Keratinocyte (primary cell): Measurements from ENCODE around the gene TMEM132A. TPM values are rescaled to one million over a fixed set of nuclear protein-coding genes. Genes with fewer than 3 reads are reported as not detected.

Source experiments
- DNase-seq: peaks from one replicate; pipeline ENCODE4 v3.0.0-alpha.2; 2011; ENCODE audit warnings: low read depth, missing footprints, low spot score
- FAIRE-seq: peaks from 2 replicates; lab custom pipeline; 2011; peaks lifted over from hg19 to GRCh38; lab: Jason Lieb, UNC
- H2AFZ ChIP-seq: 2 replicates; pipeline ENCODE4 v1.6.0; 2012; ENCODE audit warnings: low read length, control low read depth, inconsistent platforms; ENCODE audit not compliant: control insufficient read depth
- H3K27ac ChIP-seq: 2 replicates; pipeline ENCODE4 v1.5.1; 2011; ENCODE audit warnings: low read length; ENCODE audit not compliant: control insufficient read depth, insufficient read depth
- H3K27me3 ChIP-seq: 3 replicates; pipeline ENCODE4 v1.6.0; 2011; ENCODE audit warnings: low read length; ENCODE audit not compliant: control insufficient read depth, insufficient read depth; ENCODE audit errors: extremely low read depth
- H3K36me3 ChIP-seq, 2 experiments: 2 replicates in 1 of 2; 3 replicates in 1 of 2; pipeline ENCODE4 v1.5.1; 2011; ENCODE audit warnings: low read length in 2 of 2, mild to moderate bottlenecking in 1 of 2; ENCODE audit not compliant: control insufficient read depth in 2 of 2, insufficient read depth in 2 of 2; ENCODE audit errors: extremely low read depth in 1 of 2
- H3K4me1 ChIP-seq: 3 replicates; pipeline ENCODE4 v1.5.1; 2011; ENCODE audit warnings: low read length; ENCODE audit not compliant: control insufficient read depth, insufficient read depth; ENCODE audit errors: extremely low read depth
- H3K4me2 ChIP-seq: 3 replicates; pipeline ENCODE4 v1.6.0; 2011; ENCODE audit warnings: low read depth, low read length; ENCODE audit not compliant: control insufficient read depth, insufficient read depth; ENCODE audit errors: extremely low read depth
- H3K4me3 ChIP-seq, 3 experiments: fragments of 200-600 bp in 1 of 3; sonication (generic) in 1 of 3; 2 replicates in 2 of 3; 3 replicates in 1 of 3; pipeline ENCODE4 v1.5.1; 2011 to 2016; ENCODE audit warnings: low read length in 3 of 3, mild to moderate bottlenecking in 3 of 3, control low read depth in 2 of 3, inconsistent platforms in 1 of 3, low read depth in 1 of 3, mixed read lengths in 1 of 3, mixed run types in 1 of 3, moderate library complexity in 1 of 3; ENCODE audit not compliant: control insufficient read depth in 2 of 3, insufficient read depth in 2 of 3; ENCODE audit errors: extremely low read depth in 1 of 3
- H3K79me2 ChIP-seq: 2 replicates; pipeline ENCODE4 v1.6.0; 2012; ENCODE audit warnings: low read length; ENCODE audit not compliant: control insufficient read depth, insufficient read depth
- H3K9ac ChIP-seq: 3 replicates; pipeline ENCODE4 v1.6.0; 2011; ENCODE audit warnings: low read length; ENCODE audit not compliant: control insufficient read depth, insufficient read depth; ENCODE audit errors: extremely low read depth
- H3K9me1 ChIP-seq: 3 replicates; pipeline ENCODE4 v1.6.0; 2011; ENCODE audit warnings: low read length; ENCODE audit not compliant: control insufficient read depth, insufficient read depth; ENCODE audit errors: extremely low read depth
- H3K9me3 ChIP-seq: 2 replicates; pipeline ENCODE4 v1.5.1; 2012; ENCODE audit warnings: low read depth, low read length; ENCODE audit not compliant: control insufficient read depth
- H4K20me1 ChIP-seq: 3 replicates; pipeline ENCODE4 v1.6.0; 2011; ENCODE audit warnings: low read length; ENCODE audit not compliant: control insufficient read depth, insufficient read depth; ENCODE audit errors: extremely low read depth
- EZH2 ChIP-seq: IDR thresholded peaks from one replicate; pipeline ENCODE4 v1.6.1; 2012; ENCODE audit warnings: inconsistent platforms, mild to moderate bottlenecking, low read length, moderate library complexity
- dilution Hi-C: fragments of 300-500 bp; cut with MboI; formaldehyde crosslinking; loops from one replicate; pipeline ENCODE4 v1.7.0; 2020; ENCODE audit warnings: low sequenced_read_pairs; ENCODE audit not compliant: extremely low pct_ligation_motif_present
- polyA plus RNA-seq, 5 experiments: library from polyadenylated mRNA; depleted of rRNA in 3 of 5; stranded (reverse) in 3 of 5; stranded (forward) in 1 of 5; unstranded in 1 of 5; fragments of >200 nt; gene quantifications; 1 replicate in 1 of 5; 2 replicates in 3 of 5; 3 replicates in 1 of 5; pipeline versions ENCODE4 v1.2.1 to v1.2.3, GENCODE V29; 2011 to 2012; ENCODE audit warnings: missing spikeins in 2 of 5, low read depth in 1 of 5, low replicate concordance in 1 of 5
- TF ChIP-seq, protein P1 (sequence below), 3 experiments: IDR thresholded peaks in 1 of 3; conservative IDR thresholded peaks in 1 of 3; optimal IDR thresholded peaks in 1 of 3; 2 replicates in 2 of 3; 3 replicates in 1 of 3; pipeline versions ENCODE3 to v1.5.1; 2011; ENCODE audit warnings: low read length in 3 of 3, mild to moderate bottlenecking in 3 of 3, moderate library complexity in 2 of 3, control low read depth in 1 of 3, inconsistent platforms in 1 of 3; ENCODE audit not compliant: insufficient read depth in 2 of 3; ENCODE audit errors: extremely low read depth in 1 of 3

The TMEM132A gene
- polyA plus RNA-seq, 1 donor (not counting 4 experiments of a cell fraction or from before 2014, with no cell fraction given) = 16.6 TPM

GRCh38 chr11:60899977-60900376 is 24.3 kb upstream of the TMEM132A start:
- Histone ChIP-seq H3K4me2 (no peak overlapping the region), H3K9ac (no peak overlapping the region), H3K4me1 (peaks cover 5% of the 10 kb centered on the region), H3K27ac (no peak overlapping the region), H3K4me3 (no peak overlapping the region), H3K27me3 (no peaks in the 10 kb centered on the region), H4K20me1 (peaks cover 7% of the 10 kb centered on the region), H2AFZ (no peak overlapping the region), H3K9me1 (no peaks in the 10 kb centered on the region), H3K79me2 (peaks cover 28% of the 10 kb centered on the region), H3K9me3 (no peaks in the 10 kb centered on the region), H3K36me3 (peaks cover 41 to 54% of the 10 kb centered on the region in 2 experiments)
- DNase-seq = no peak
- TF ChIP-seq, protein P1, sequence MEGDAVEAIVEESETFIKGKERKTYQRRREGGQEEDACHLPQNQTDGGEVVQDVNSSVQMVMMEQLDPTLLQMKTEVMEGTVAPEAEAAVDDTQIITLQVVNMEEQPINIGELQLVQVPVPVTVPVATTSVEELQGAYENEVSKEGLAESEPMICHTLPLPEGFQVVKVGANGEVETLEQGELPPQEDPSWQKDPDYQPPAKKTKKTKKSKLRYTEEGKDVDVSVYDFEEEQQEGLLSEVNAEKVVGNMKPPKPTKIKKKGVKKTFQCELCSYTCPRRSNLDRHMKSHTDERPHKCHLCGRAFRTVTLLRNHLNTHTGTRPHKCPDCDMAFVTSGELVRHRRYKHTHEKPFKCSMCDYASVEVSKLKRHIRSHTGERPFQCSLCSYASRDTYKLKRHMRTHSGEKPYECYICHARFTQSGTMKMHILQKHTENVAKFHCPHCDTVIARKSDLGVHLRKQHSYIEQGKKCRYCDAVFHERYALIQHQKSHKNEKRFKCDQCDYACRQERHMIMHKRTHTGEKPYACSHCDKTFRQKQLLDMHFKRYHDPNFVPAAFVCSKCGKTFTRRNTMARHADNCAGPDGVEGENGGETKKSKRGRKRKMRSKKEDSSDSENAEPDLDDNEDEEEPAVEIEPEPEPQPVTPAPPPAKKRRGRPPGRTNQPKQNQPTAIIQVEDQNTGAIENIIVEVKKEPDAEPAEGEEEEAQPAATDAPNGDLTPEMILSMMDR (optimal IDR thresholded peaks at IDR 0.05 in 1 of 3, IDR thresholded peaks at IDR 0.05 in 1 of 3, conservative IDR thresholded peaks at IDR 0.05 in 1 of 3; ENCODE audit: extremely low read depth in 1 of 3, insufficient read depth in 2 of 3, low read length in 3 of 3) = no peak
- no peak for TF ChIP-seq EZH2
- no peak for FAIRE-seq
- dilution Hi-C loops = no loop called here

GRCh38 chr11:60900673-60901404 is 23.4 kb upstream of the TMEM132A start:
- Histone ChIP-seq H3K27me3 (no peaks in the 10 kb centered on the region), H3K9ac (no peak overlapping the region), H3K4me3 (no peak overlapping the region), H3K79me2 (peaks cover 36% of the 10 kb centered on the region), H3K4me1 (peaks cover 11% of the 10 kb centered on the region), H4K20me1 (peaks cover 10% of the 10 kb centered on the region), H3K9me3 (no peaks in the 10 kb centered on the region), H3K36me3 (peaks cover 37 to 51% of the 10 kb centered on the region in 2 experiments), H2AFZ (no peak overlapping the region), H3K9me1 (no peaks in the 10 kb centered on the region), H3K4me2 (no peak overlapping the region), H3K27ac (no peak overlapping the region)
- DNase-seq (no peak), FAIRE-seq (no peak)
- dilution Hi-C loops = no loop called here
- no peak for TF ChIP-seq EZH2
- TF ChIP-seq, protein P1 (optimal IDR thresholded peaks at IDR 0.05 in 1 of 3, IDR thresholded peaks at IDR 0.05 in 1 of 3, conservative IDR thresholded peaks at IDR 0.05 in 1 of 3; ENCODE audit: extremely low read depth in 1 of 3, insufficient read depth in 2 of 3, low read length in 3 of 3) = no peak
